ENCODE results near the gene TULP1. TPM values are rescaled to one million over a fixed set of nuclear protein-coding genes. Genes with fewer than 3 reads are reported as not detected.

The TULP1 gene
- total and polyA plus RNA-seq, 2 of the 8 experiments (the other 6 are each of a cell fraction or from before 2014, with no cell fraction given), result 3.2 to 6.8 TPM

DNA sequence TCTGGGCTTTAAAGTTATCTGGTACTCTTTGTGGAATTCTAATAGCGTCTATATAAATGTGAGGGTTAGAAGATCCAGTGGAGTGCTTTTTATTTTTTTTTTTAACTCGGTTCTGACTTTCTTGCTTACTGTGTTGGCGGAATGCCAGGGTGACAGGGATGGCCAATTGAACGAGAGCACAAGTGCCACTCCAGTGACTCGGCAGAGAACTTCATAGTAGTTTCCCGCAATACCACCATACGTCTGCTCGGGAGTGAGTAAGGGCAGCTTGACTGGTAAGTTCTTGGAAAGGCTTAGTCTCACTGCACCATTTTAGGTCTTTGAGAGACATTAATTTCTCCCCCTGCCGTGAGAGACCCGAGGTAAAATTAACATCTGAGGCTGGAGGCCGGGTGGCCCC lies 49.4 kb upstream of the TULP1 start:
- H3K4ac ChIP-seq (replicated peaks; ENCODE audit: insufficient read length, low read depth, low read length), result no peak overlapping the region
- no peak overlapping the region for H2AK5ac ChIP-seq (ENCODE audit: low read depth, low read length)
- H3K18ac ChIP-seq (ENCODE audit: extremely low read depth, low read length), result no peak overlapping the region
- H2BK120ac ChIP-seq (replicated peaks; ENCODE audit: low read depth, low read length), result no peak overlapping the region
- H3K4me1 ChIP-seq (replicated peaks in 1 of 4; ENCODE audit: control insufficient read depth in 3 of 4, insufficient read depth in 4 of 4, low read length in 3 of 4), result peaks cover 0 to 4% (median 2%) of the 10 kb centered on the region in 4 experiments; a peak in 4 of 7 replicates
- no peak overlapping the region for H2AFZ ChIP-seq (ENCODE audit: low read length)
- H3K9ac ChIP-seq (replicated peaks in 1 of 4; ENCODE audit: extremely low read depth in 1 of 4, low read depth in 3 of 4, low read length in 3 of 4), result no peak overlapping the region
- H3K23me2 ChIP-seq (ENCODE audit: low read depth, low read length), result 0 out of 2 replicates have a peak, but pooled peaks cover 2% of the 10 kb centered on the region
- no peak overlapping the region for H3K56ac ChIP-seq (replicated peaks; ENCODE audit: insufficient read length, low read depth, low read length)
- no peaks in the 10 kb centered on the region for H3K27me3 ChIP-seq (replicated peaks in 1 of 4; ENCODE audit: control insufficient read depth in 3 of 4, extremely low read depth in 1 of 4, insufficient read depth in 3 of 4, low read length in 3 of 4)
- H2BK15ac ChIP-seq (ENCODE audit: low read length), result no peak overlapping the region
- H4K91ac ChIP-seq (replicated peaks; ENCODE audit: insufficient read length, low read length), result no peak overlapping the region
- DNase-seq (ENCODE audit: low read depth in 1 of 2, low spot score in 2 of 2) (no peak), FAIRE-seq (no peak)
- H3K79me2 ChIP-seq (ENCODE audit: control insufficient read depth in 1 of 2, insufficient read depth in 2 of 2, low read length in 2 of 2), result peaks cover 0 to 6% of the 10 kb centered on the region in 2 experiments; a peak in 2 of 4 replicates
- POLR2A ChIA-PET (ENCODE audit: partially characterized antibody), result interaction anchor here (0.6 to 1.1 kb wide), 3 partner anchors 13 to 182 kb away, joined by 3 read pairs; no protein-coding TSS in a partner anchor
- H3K23ac ChIP-seq (ENCODE audit: insufficient read length), result no peak overlapping the region
- no peak overlapping the region for H4K8ac ChIP-seq (ENCODE audit: extremely low read depth, insufficient read depth, low read length)
- 87% methylated on average over 11 of the region's 11 CpGs; no CpG with 5 or more reads in 1 of the 2 experiments for WGBS, 2 experiments (ENCODE audit: extremely low coverage in 1 of 2, insufficient coverage in 1 of 2, insufficient read length in 1 of 2, insufficient replicate concordance in 2 of 2, low coverage in 1 of 2, low lambda C conversion rate in 2 of 2, missing lambda C conversion rate in 1 of 2)
- H3K79me1 ChIP-seq (ENCODE audit: low read depth, low read length), result no peaks in the 10 kb centered on the region
- no peak overlapping the region for H3K27ac ChIP-seq (ENCODE audit: low read depth, low read length)
- peaks cover 0 to 4% (median 0%) of the 10 kb centered on the region in 4 experiments; a peak in 2 of 8 replicates for H3K36me3 ChIP-seq (ENCODE audit: control insufficient read depth in 2 of 4, insufficient read depth in 4 of 4, low read length in 3 of 4)
- H2BK12ac ChIP-seq (ENCODE audit: low read depth, low read length), result no peak overlapping the region
- peaks cover 0 to 1% of the 10 kb centered on the region in 2 experiments for H4K20me1 ChIP-seq (replicated peaks in 1 of 2; ENCODE audit: control insufficient read depth in 1 of 2, insufficient read depth in 2 of 2, low read length in 2 of 2)
- no peak overlapping the region for H3K4me2 ChIP-seq (ENCODE audit: insufficient read depth in 1 of 2, low read depth in 2 of 2, low read length in 2 of 2)
- H2BK5ac ChIP-seq (ENCODE audit: low read depth, low read length), result no peak overlapping the region
- no peak overlapping the region for H4K5ac ChIP-seq (ENCODE audit: insufficient read length, low read depth, low read length)
- no peak overlapping the region for H3K14ac ChIP-seq (ENCODE audit: insufficient read length)
- H2BK20ac ChIP-seq (ENCODE audit: low read length), result no peak overlapping the region
- no peaks in the 10 kb centered on the region for H3K9me3 ChIP-seq (ENCODE audit: insufficient read depth in 2 of 2, low read depth in 1 of 2, low read length in 1 of 2)
- CTCF ChIA-PET (ENCODE audit: partially characterized antibody), result interaction anchor here (0.6 to 6.2 kb wide), 8 partner anchors 7 to 175 kb away, joined by 3 to 46 read pairs (median 6); partner anchors contain the start of gene ARMC12
- H3K4me3 ChIP-seq (ENCODE audit: extremely low read depth in 1 of 4, insufficient read depth in 2 of 4, low read depth in 3 of 4, low read length in 4 of 4), result no peak overlapping the region
- TF ChIP-seq, protein P1, sequence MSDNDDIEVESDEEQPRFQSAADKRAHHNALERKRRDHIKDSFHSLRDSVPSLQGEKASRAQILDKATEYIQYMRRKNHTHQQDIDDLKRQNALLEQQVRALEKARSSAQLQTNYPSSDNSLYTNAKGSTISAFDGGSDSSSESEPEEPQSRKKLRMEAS (IDR thresholded peaks at IDR 0.05), result no peak
- TF ChIP-seq ZNF274 (IDR thresholded peaks at IDR 0.05; ENCODE audit: borderline replicate concordance, extremely low read depth, low read length) (no peak), SUZ12 (IDR thresholded peaks at IDR 0.05; ENCODE audit: low read length) (no peak), CBX8 (IDR thresholded peaks at IDR 0.05; ENCODE audit: borderline replicate concordance, low read depth, low read length) (no peak), MAFK (IDR thresholded peaks at IDR 0.05; ENCODE audit: low read depth, low read length) (no peak), BRCA1 (IDR thresholded peaks at IDR 0.05; ENCODE audit: low read depth, low read length) (no peak), POLR2AphosphoS5 (IDR thresholded peaks at IDR 0.05; ENCODE audit: low read depth, low read length) (no peak), SAP30 (IDR thresholded peaks at IDR 0.05; ENCODE audit: insufficient read depth, insufficient replicate concordance, low read length) (no peak), SIX5 (IDR thresholded peaks at IDR 0.05; ENCODE audit: low read depth, low read length) (no peak), KDM4A (IDR thresholded peaks at IDR 0.05; ENCODE audit: low read depth, low read length, severe bottlenecking) (no peak), KDM5A (IDR thresholded peaks at IDR 0.05; ENCODE audit: low read length) (no peak), RXRA (IDR thresholded peaks at IDR 0.05; ENCODE audit: insufficient read depth, low read depth, low read length) (no peak), CBX5 (IDR thresholded peaks at IDR 0.05; ENCODE audit: low read depth, low read length) (no peak)
